Neural cell (in vitro differentiated cells): ENCODE measurements around the gene TPST2.

Experiments used
- CTCF ChIP-seq: fragments of 450-650 bp; IDR thresholded peaks from 2 replicates; pipeline ENCODE4 v1.5.1; 2014; ENCODE audit warnings: antibody characterized with exemption, mild to moderate bottlenecking, moderate library complexity; ENCODE audit not compliant: poor library complexity, severe bottlenecking
- MXI1 ChIP-seq: fragments of 450-650 bp; conservative IDR thresholded peaks from 2 replicates; pipeline ENCODE4 v1.6.1; 2014; ENCODE audit warnings: antibody characterized with exemption, mild to moderate bottlenecking; ENCODE audit not compliant: poor library complexity, severe bottlenecking
- POLR2AphosphoS5 ChIP-seq: IDR thresholded peaks from 2 replicates; pipeline ENCODE4 v1.6.1; 2012

- no peak for TF ChIP-seq CTCF
- TF ChIP-seq POLR2AphosphoS5 = no peak
- TF ChIP-seq MXI1 = no peak
Observed at GRCh38 chr22:26481112-26481693, 108.7 kb downstream of the TPST2 start.
